SK-N-MC (cell line): ENCODE measurements around the gene BRSK2.

Experiments
- DNase-seq: peaks from one replicate; pipeline ENCODE4 v3.0.0-alpha.2; 2011; ENCODE audit warnings: low read depth, low spot score
- H3K27ac ChIP-seq: fragments of 200-600 bp; sonication (generic); 2 replicates; pipeline ENCODE4 v1.5.1; 2016; ENCODE audit warnings: mixed run types
- H3K36me3 ChIP-seq: fragments of 200-600 bp; sonication (generic); 2 replicates; pipeline ENCODE4 v1.6.1; 2017; ENCODE audit warnings: antibody characterized with exemption, low read length, mixed read lengths; ENCODE audit not compliant: insufficient read depth
- H3K4me3 ChIP-seq: fragments of 200-600 bp; sonication (generic); 2 replicates; pipeline ENCODE4 v1.5.1; 2016
- H3K9ac ChIP-seq: fragments of 200-600 bp; sonication (generic); 2 replicates; pipeline ENCODE4 v1.8.0; 2017; ENCODE audit warnings: mixed run types, mixed read lengths; ENCODE audit not compliant: insufficient read length
- H3K9me3 ChIP-seq: fragments of 200-600 bp; sonication (generic); 2 replicates; pipeline ENCODE4 v1.6.1; 2017; ENCODE audit warnings: low read depth, mild to moderate bottlenecking, antibody characterized with exemption, low read length, moderate library complexity, mixed read lengths
- EZH2 ChIP-seq: fragments of 200-600 bp; sonication (generic); IDR thresholded peaks from one replicate; pipeline ENCODE4 v1.6.1; 2017; ENCODE audit warnings: antibody characterized with exemption
- FOXP2 ChIP-seq: optimal IDR thresholded peaks from 2 replicates; pipeline ENCODE3; 2011; ENCODE audit warnings: mild to moderate bottlenecking, moderate library complexity; ENCODE audit not compliant: insufficient read depth; ENCODE audit errors: extremely low read length, control extremely low read depth
- POLR2AphosphoS5 ChIP-seq: IDR thresholded peaks from 2 replicates; pipeline ENCODE4 v1.6.1; 2012; ENCODE audit warnings: mild to moderate bottlenecking, low read depth, low read length, borderline replicate concordance

BRSK2 gene

GRCh38 chr11:1440066-1440465, 50.3 kb downstream of the BRSK2 start:
- no peak for TF ChIP-seq FOXP2
- no peak for TF ChIP-seq POLR2AphosphoS5
- no peak for TF ChIP-seq EZH2
- Histone ChIP-seq H3K9me3 (no peaks in the 10 kb centered on the region), H3K36me3 (no peaks in the 10 kb centered on the region), H3K27ac (no peak overlapping the region), H3K9ac (no peak overlapping the region), H3K4me3 (no peak overlapping the region)
- DNase-seq, result no peak

- Histone ChIP-seq H3K4me3 (no peak overlapping the region), H3K27ac (no peak overlapping the region), H3K9me3 (no peaks in the 10 kb centered on the region), H3K36me3 (no peaks in the 10 kb centered on the region), H3K9ac (no peak overlapping the region)
- no peak for TF ChIP-seq EZH2
- TF ChIP-seq FOXP2, result no peak
- TF ChIP-seq POLR2AphosphoS5, result no peak
- DNase-seq, result no peak
Measured at GRCh38 chr11:1440496-1440895, 50.8 kb downstream of the BRSK2 start.

- DNase-seq, result no peak
- TF ChIP-seq EZH2 (no peak), FOXP2 (no peak), POLR2AphosphoS5 (no peak)
- Histone ChIP-seq H3K9ac (no peak overlapping the region), H3K4me3 (no peak overlapping the region), H3K36me3 (no peaks in the 10 kb centered on the region), H3K9me3 (no peaks in the 10 kb centered on the region), H3K27ac (no peak overlapping the region)
Measured at GRCh38 chr11:1442163-1442562, 52.4 kb downstream of the BRSK2 start.

GRCh38 chr11:1442807-1443366, 53.2 kb downstream of the BRSK2 start:
- TF ChIP-seq EZH2 (no peak), POLR2AphosphoS5 (no peak), FOXP2 (no peak)
- no peak for DNase-seq
- no peaks in the 10 kb centered on the region for H3K36me3 ChIP-seq
- H3K9me3 ChIP-seq, result no peaks in the 10 kb centered on the region
- H3K9ac ChIP-seq, result no peak overlapping the region
- no peak overlapping the region for H3K4me3 ChIP-seq
- no peak overlapping the region for H3K27ac ChIP-seq

- no peak overlapping the region for H3K9ac ChIP-seq
- no peak overlapping the region for H3K27ac ChIP-seq
- no peak for DNase-seq
- H3K9me3 ChIP-seq, result no peaks in the 10 kb centered on the region
- H3K4me3 ChIP-seq, result no peak overlapping the region
- no peaks in the 10 kb centered on the region for H3K36me3 ChIP-seq
- TF ChIP-seq POLR2AphosphoS5, result no peak
- no peak for TF ChIP-seq FOXP2
Measured at GRCh38 chr11:1443737-1444136, 54.0 kb downstream of the BRSK2 start.

- TF ChIP-seq FOXP2, result no peak
- TF ChIP-seq EZH2, result no peak
- TF ChIP-seq POLR2AphosphoS5, result no peak
- Histone ChIP-seq H3K4me3 (no peak overlapping the region), H3K27ac (no peak overlapping the region), H3K36me3 (no peaks in the 10 kb centered on the region), H3K9me3 (no peaks in the 10 kb centered on the region), H3K9ac (no peak overlapping the region)
- DNase-seq, result no peak
Measured at GRCh38 chr11:1444321-1444720, 54.6 kb downstream of the BRSK2 start.

GRCh38 chr11:1444823-1445422, 55.2 kb downstream of the BRSK2 start:
- DNase-seq, result no peak
- H3K4me3 ChIP-seq, result no peak overlapping the region
- TF ChIP-seq POLR2AphosphoS5 (no peak), FOXP2 (no peak), EZH2 (no peak)
- no peak overlapping the region for H3K27ac ChIP-seq
- H3K36me3 ChIP-seq, result no peaks in the 10 kb centered on the region
- H3K9me3 ChIP-seq, result no peaks in the 10 kb centered on the region
- no peak overlapping the region for H3K9ac ChIP-seq

- no peak for TF ChIP-seq POLR2AphosphoS5
- TF ChIP-seq FOXP2, result no peak
- TF ChIP-seq EZH2, result no peak
- no peak overlapping the region for H3K27ac ChIP-seq
- DNase-seq, result no peak
- H3K9me3 ChIP-seq, result no peaks in the 10 kb centered on the region
- no peak overlapping the region for H3K9ac ChIP-seq
- no peak overlapping the region for H3K4me3 ChIP-seq
- H3K36me3 ChIP-seq, result no peaks in the 10 kb centered on the region
Measured at GRCh38 chr11:1445741-1446445, 56.2 kb downstream of the BRSK2 start.

- DNase-seq, result no peak
- Histone ChIP-seq H3K36me3 (no peaks in the 10 kb centered on the region), H3K9ac (no peak overlapping the region), H3K27ac (no peak overlapping the region), H3K4me3 (no peak overlapping the region), H3K9me3 (no peaks in the 10 kb centered on the region)
- TF ChIP-seq EZH2, result no peak
- no peak for TF ChIP-seq FOXP2
- no peak for TF ChIP-seq POLR2AphosphoS5
Measured at GRCh38 chr11:1446623-1447022, 56.9 kb downstream of the BRSK2 start.
